GM12892 (cell line): ENCODE data around the gene EXOG.

ENCODE experiments used
- POLR2A ChIP-seq: IDR thresholded peaks from 2 replicates; pipeline ENCODE4 v1.6.1; 2011; ENCODE audit warnings: low read depth, low read length, control low read depth
- POLR2AphosphoS5 ChIP-seq: IDR thresholded peaks from 2 replicates; pipeline ENCODE4 v1.6.1; 2011; ENCODE audit warnings: low read depth, low read length, control low read depth

DNA sequence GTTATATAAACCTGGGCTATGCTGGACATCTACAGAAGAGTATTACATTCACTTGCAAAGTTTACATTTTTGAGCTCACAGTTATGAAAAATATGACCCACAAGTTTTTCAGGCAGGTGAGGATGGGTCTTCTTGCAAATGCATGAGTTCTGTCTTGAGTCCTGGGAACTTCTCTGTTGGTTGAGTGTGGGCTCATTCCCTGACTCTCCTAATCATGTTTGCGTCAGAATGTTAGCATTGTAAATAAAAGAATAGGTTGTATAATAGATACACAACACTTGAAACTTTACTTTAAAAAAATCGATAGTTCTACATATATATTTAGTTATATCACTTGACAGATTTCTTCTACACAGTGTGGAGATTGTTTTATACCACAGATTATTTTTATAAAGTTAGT is 7.2 kb upstream of the EXOG start:
- no peak for TF ChIP-seq POLR2A
- no peak for TF ChIP-seq POLR2AphosphoS5
